ENCODE data around the gene R3HDM2. TPM values are rescaled to one million over a fixed set of nuclear protein-coding genes. Genes with fewer than 3 reads are reported as not detected.

The R3HDM2 gene
- total and polyA plus RNA-seq, 2 of the 13 experiments (the other 11 are each of a cell fraction or from before 2014, with no cell fraction given), result 11.1 to 23.5 TPM

DNA sequence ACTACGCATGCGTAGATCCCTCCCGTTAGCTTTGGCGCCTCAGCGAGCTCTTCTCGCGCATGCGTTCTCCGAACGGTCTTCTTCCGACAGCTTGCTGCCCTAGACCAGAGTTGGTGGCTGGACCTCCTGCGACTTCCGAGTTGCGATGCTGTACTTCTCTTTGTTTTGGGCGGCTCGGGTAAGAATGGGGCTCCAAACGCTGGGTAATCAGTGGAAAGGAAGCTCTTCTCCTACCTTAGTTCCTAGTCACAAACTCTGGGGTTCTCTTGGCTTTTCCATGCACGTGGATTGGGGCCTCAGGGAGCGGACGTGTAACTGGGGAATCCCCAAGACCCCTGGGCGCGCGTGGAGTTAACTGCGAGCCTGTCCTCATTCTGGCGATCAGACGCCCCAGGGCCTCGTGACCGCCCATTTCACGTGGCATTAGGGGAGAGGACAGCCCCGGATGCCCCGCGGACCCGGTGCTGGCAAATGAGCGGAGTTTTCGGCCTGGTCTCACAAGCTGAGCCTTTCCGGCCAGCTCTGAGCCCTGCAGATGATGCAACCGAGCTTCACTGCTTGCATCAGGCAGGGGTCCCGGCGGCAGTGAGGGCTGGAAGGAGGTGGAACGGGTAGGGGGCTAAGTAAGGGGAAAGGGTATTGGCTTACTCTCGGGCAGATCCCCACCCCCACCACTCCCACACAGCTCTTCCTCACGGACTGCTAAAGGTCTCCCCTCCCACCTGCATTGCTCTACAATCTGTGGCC is 201.0 kb downstream of the R3HDM2 start, which contains the start of gene SHMT2 (continued):
- no peak for TF ChIP-seq GLI4 (CRISPR knock-in tag; IDR thresholded peaks at IDR 0.05; ENCODE audit: borderline replicate concordance)
- TF ChIP-seq ZBTB3 (CRISPR knock-in tag; IDR thresholded peaks at IDR 0.05; ENCODE audit: borderline replicate concordance, low read depth), result 0 out of 2 replicates have a peak, but pooled peaks have one; percentile 35
- TF ChIP-seq HNRNPLL (IDR thresholded peaks at IDR 0.05; ENCODE audit: low read depth, low read length, poor library complexity, severe bottlenecking), result peak; percentile 61
- TF ChIP-seq, protein P1, sequence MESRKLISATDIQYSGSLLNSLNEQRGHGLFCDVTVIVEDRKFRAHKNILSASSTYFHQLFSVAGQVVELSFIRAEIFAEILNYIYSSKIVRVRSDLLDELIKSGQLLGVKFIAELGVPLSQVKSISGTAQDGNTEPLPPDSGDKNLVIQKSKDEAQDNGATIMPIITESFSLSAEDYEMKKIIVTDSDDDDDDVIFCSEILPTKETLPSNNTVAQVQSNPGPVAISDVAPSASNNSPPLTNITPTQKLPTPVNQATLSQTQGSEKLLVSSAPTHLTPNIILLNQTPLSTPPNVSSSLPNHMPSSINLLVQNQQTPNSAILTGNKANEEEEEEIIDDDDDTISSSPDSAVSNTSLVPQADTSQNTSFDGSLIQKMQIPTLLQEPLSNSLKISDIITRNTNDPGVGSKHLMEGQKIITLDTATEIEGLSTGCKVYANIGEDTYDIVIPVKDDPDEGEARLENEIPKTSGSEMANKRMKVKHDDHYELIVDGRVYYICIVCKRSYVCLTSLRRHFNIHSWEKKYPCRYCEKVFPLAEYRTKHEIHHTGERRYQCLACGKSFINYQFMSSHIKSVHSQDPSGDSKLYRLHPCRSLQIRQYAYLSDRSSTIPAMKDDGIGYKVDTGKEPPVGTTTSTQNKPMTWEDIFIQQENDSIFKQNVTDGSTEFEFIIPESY (CRISPR knock-in tag; IDR thresholded peaks at IDR 0.05), result no peak
- TF ChIP-seq HNF4A (CRISPR knock-in tag; IDR thresholded peaks at IDR 0.05), result no peak
- TF ChIP-seq, protein P2, sequence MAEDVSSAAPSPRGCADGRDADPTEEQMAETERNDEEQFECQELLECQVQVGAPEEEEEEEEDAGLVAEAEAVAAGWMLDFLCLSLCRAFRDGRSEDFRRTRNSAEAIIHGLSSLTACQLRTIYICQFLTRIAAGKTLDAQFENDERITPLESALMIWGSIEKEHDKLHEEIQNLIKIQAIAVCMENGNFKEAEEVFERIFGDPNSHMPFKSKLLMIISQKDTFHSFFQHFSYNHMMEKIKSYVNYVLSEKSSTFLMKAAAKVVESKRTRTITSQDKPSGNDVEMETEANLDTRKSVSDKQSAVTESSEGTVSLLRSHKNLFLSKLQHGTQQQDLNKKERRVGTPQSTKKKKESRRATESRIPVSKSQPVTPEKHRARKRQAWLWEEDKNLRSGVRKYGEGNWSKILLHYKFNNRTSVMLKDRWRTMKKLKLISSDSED (CRISPR knock-in tag; IDR thresholded peaks at IDR 0.05), result no peak
- no peak for TF ChIP-seq CHD4 (IDR thresholded peaks at IDR 0.05; ENCODE audit: borderline replicate concordance, low read length)
- TF ChIP-seq ZMYM2 (CRISPR knock-in tag; IDR thresholded peaks at IDR 0.05), result no peak
- TF ChIP-seq ZNF557 (CRISPR knock-in tag; IDR thresholded peaks at IDR 0.05), result no peak
- TF ChIP-seq PPARG (CRISPR knock-in tag; conservative IDR thresholded peaks at IDR 0.05), result no peak
- TF ChIP-seq ZNF772 (CRISPR knock-in tag; IDR thresholded peaks at IDR 0.05), result no peak; the same call in 1 of the 2 replicates
- TF ChIP-seq, protein P3, sequence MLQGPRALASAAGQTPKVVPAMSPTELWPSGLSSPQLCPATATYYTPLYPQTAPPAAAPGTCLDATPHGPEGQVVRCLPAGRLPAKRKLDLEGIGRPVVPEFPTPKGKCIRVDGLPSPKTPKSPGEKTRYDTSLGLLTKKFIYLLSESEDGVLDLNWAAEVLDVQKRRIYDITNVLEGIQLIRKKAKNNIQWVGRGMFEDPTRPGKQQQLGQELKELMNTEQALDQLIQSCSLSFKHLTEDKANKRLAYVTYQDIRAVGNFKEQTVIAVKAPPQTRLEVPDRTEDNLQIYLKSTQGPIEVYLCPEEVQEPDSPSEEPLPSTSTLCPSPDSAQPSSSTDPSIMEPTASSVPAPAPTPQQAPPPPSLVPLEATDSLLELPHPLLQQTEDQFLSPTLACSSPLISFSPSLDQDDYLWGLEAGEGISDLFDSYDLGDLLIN (CRISPR knock-in tag; IDR thresholded peaks at IDR 0.05; ENCODE audit: borderline replicate concordance), result no peak
- no peak for TF ChIP-seq HMG20A (CRISPR knock-in tag; IDR thresholded peaks at IDR 0.05; ENCODE audit: borderline replicate concordance)
- TF ChIP-seq, protein P4, sequence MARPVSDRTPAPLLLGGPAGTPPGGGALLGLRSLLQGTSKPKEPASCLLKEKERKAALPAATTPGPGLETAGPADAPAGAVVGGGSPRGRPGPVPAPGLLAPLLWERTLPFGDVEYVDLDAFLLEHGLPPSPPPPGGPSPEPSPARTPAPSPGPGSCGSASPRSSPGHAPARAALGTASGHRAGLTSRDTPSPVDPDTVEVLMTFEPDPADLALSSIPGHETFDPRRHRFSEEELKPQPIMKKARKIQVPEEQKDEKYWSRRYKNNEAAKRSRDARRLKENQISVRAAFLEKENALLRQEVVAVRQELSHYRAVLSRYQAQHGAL (CRISPR knock-in tag; IDR thresholded peaks at IDR 0.05; ENCODE audit: not compliant biosample characterization), result no peak
- no peak for TF ChIP-seq MED8 (CRISPR knock-in tag; IDR thresholded peaks at IDR 0.05; ENCODE audit: insufficient replicate concordance)
- no peak for TF ChIP-seq BCL6 (CRISPR knock-in tag; IDR thresholded peaks at IDR 0.05)
- TF ChIP-seq ZNF224 (CRISPR knock-in tag; IDR thresholded peaks at IDR 0.05), result no peak
- peak; percentile 32; the same call in 1 of the 2 replicates for TF ChIP-seq NCOA2 (CRISPR knock-in tag; IDR thresholded peaks at IDR 0.05)
- TF ChIP-seq XRCC5 (optimal IDR thresholded peaks at IDR 0.05; ENCODE audit: low read length), result no peak
- peak; percentile 32; the same call in 1 of the 2 replicates for TF ChIP-seq ELF1 (CRISPR knock-in tag; IDR thresholded peaks at IDR 0.05)
- TF ChIP-seq, protein P5, sequence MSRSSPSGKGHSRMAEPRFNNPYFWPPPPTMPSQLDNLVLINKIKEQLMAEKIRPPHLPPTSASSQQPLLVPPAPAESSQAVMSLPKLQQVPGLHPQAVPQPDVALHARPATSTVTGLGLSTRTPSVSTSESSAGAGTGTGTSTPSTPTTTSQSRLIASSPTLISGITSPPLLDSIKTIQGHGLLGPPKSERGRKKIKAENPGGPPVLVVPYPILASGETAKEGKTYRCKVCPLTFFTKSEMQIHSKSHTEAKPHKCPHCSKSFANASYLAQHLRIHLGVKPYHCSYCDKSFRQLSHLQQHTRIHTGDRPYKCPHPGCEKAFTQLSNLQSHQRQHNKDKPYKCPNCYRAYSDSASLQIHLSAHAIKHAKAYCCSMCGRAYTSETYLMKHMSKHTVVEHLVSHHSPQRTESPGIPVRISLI (CRISPR knock-in tag; IDR thresholded peaks at IDR 0.05; ENCODE audit: borderline replicate concordance), result no peak
- TF ChIP-seq ZNF274 (CRISPR knock-in tag; IDR thresholded peaks at IDR 0.05), result no peak
- no peak for TF ChIP-seq ZNF572 (CRISPR knock-in tag; IDR thresholded peaks at IDR 0.05)
- TF ChIP-seq NR2F6 (IDR thresholded peaks at IDR 0.05), result no peak
- TF ChIP-seq NR2F6 (CRISPR knock-in tag; IDR thresholded peaks at IDR 0.05), result no peak
- peak; percentile 58; the same call in 1 of the 2 replicates for TF ChIP-seq RXRA (CRISPR knock-in tag; IDR thresholded peaks at IDR 0.05)
